Stimulated activated CD4-positive, alpha-beta T cell treated with anti-CD3 and anti-CD28 coated beads, Interleukin-2, amount 100 ng/mL, for 48 hours (primary cell): ENCODE measurements around the gene NXN.
"Not testable (repeated sequence)": the region's sequence is repeated elsewhere in the genome, so short reads cannot be mapped to it uniquely, and the experiment has no call there.

Source experiments
- DNase-seq, 2 donors: peaks; one replicate each; pipeline ENCODE4 v3.0.0-alpha.2; 2020

Gene NXN

GRCh38 chr17:881778-882177, 97.8 kb downstream of the NXN start:
- no peak for DNase-seq

GRCh38 chr17:880443-881269, 98.9 kb downstream of the NXN start:
- DNase-seq, result no peak

- peak; percentile 44 to 53 for DNase-seq
These were observed 99.8 kb downstream of the NXN start for GRCh38 chr17:879546-880442.

- no peak for DNase-seq
These were observed 101.9 kb downstream of the NXN start for GRCh38 chr17:877630-878029.

GRCh38 chr17:876272-876671, 103.3 kb downstream of the NXN start:
- DNase-seq, result no peak

GRCh38 chr17:874590-874989, 105.0 kb downstream of the NXN start:
- DNase-seq, result not testable (repeated sequence)

GRCh38 chr17:872855-873254, 106.7 kb downstream of the NXN start:
- DNase-seq, result no peak

GRCh38 chr17:871751-872519, 107.6 kb downstream of the NXN start:
- no peak for DNase-seq

- DNase-seq, result no peak
These were observed 109.7 kb downstream of the NXN start for GRCh38 chr17:869567-870525.

GRCh38 chr17:869086-869485, 110.5 kb downstream of the NXN start:
- DNase-seq, result no peak

GRCh38 chr17:867896-868489, 111.6 kb downstream of the NXN start:
- DNase-seq, result no peak

GRCh38 chr17:867238-867637, 112.3 kb downstream of the NXN start:
- DNase-seq, result not testable (repeated sequence)

- DNase-seq, result no peak
These were observed 112.9 kb downstream of the NXN start for GRCh38 chr17:866568-867103.

- no peak for DNase-seq
These were observed 115.3 kb downstream of the NXN start for GRCh38 chr17:864315-864714.

GRCh38 chr17:863880-864279, 115.7 kb downstream of the NXN start:
- DNase-seq, result no peak

- no peak for DNase-seq
These were observed 117.0 kb downstream of the NXN start for GRCh38 chr17:862582-862981.

- no peak for DNase-seq
These were observed 118.2 kb downstream of the NXN start for GRCh38 chr17:861364-861763.

GRCh38 chr17:860805-861204, 118.8 kb downstream of the NXN start:
- no peak for DNase-seq

- no peak for DNase-seq
These were observed 119.8 kb downstream of the NXN start for GRCh38 chr17:859824-860195.

GRCh38 chr17:859061-859823, 120.3 kb downstream of the NXN start:
- DNase-seq, result no peak

- no peak for DNase-seq
These were observed 123.4 kb downstream of the NXN start for GRCh38 chr17:856149-856548.
